Breast epithelium (tissue), 4 donors: ENCODE results near the gene CMSS1. TPM values are rescaled to one million over a fixed set of nuclear protein-coding genes. Genes with fewer than 3 reads are reported as not detected.

Experiments
- DNase-seq, 2 donors: peaks; one replicate each; pipeline ENCODE4 v3.0.0-alpha.2; 2019; ENCODE audit warnings: low spot score in 2 of 2
- H3K27ac ChIP-seq, 2 donors: fragments of 200-600 bp; sonication (generic) in 1 of 2; one replicate each; pipeline ENCODE4 v1.5.1; 2016 to 2019; ENCODE audit warnings: mild to moderate bottlenecking in 1 of 2
- H3K27me3 ChIP-seq, 2 donors: fragments of 200-600 bp; sonication (generic) in 1 of 2; one replicate each; pipeline versions ENCODE4 v1.5.1 to v1.6.0; 2017 to 2019; ENCODE audit warnings: control low read depth in 1 of 2, mild to moderate bottlenecking in 1 of 2
- H3K36me3 ChIP-seq: fragments of 200-600 bp; one replicate; pipeline ENCODE4 v1.5.1; 2019
- H3K4me1 ChIP-seq, 2 donors: fragments of 200-600 bp; sonication (generic); one replicate each; pipeline ENCODE4 v1.5.1; 2016 to 2019; ENCODE audit warnings: control low read depth in 1 of 2
- H3K4me3 ChIP-seq, 3 donors: fragments of 200-600 bp; sonication (generic); 1 replicate in 2 of 3; 2 replicates in 1 of 3; pipeline ENCODE4 v1.5.1; 2016 to 2019; ENCODE audit warnings: mild to moderate bottlenecking in 3 of 3, moderate library complexity in 2 of 3
- H3K9me3 ChIP-seq, 2 donors: fragments of 200-600 bp; sonication (generic) in 1 of 2; one replicate each; pipeline ENCODE4 v1.5.1; 2016 to 2019; ENCODE audit warnings: control low read depth in 1 of 2
- CTCF ChIP-seq, 3 donors: fragments of 450-650 bp; IDR thresholded peaks; one replicate each; pipeline ENCODE4 v1.5.1; 2016 to 2017; ENCODE audit warnings: antibody characterized with exemption in 3 of 3, mild to moderate bottlenecking in 3 of 3, moderate library complexity in 3 of 3
- POLR2A ChIP-seq: fragments of 450-650 bp; IDR thresholded peaks from one replicate; pipeline ENCODE4 v1.6.1; 2016; ENCODE audit warnings: antibody characterized with exemption, mild to moderate bottlenecking, moderate library complexity
- POLR2AphosphoS5 ChIP-seq, 3 donors: sonication (generic); formaldehyde crosslinking; IDR thresholded peaks; one replicate each; pipeline ENCODE4 v1.6.1; 2017; ENCODE audit warnings: antibody characterized with exemption in 3 of 3
- intact Hi-C: fragments of 100-400 bp; cut with DNase I; formaldehyde crosslinking; loops from one replicate; pipeline ENCODE4 v1.15.1; 2023; ENCODE audit warnings: low total_unique reads
- total RNA-seq, 3 donors: library from RNA; depleted of rRNA; stranded (reverse); fragments of >200 nt; gene quantifications; one replicate each; pipeline ENCODE4 v1.1.0, GENCODE V29; 2016

Gene CMSS1
- total RNA-seq, 3 donors from 2014 or later: 15.5 to 35.4 (median 16.1) TPM

- intact Hi-C loops: no loop called here
Measured at GRCh38 chr3:100086401-100086800, 268.7 kb downstream of the CMSS1 start.

GRCh38 chr3:100087198-100087597 lies 269.5 kb downstream of the CMSS1 start:
- Histone ChIP-seq H3K27ac (no peak overlapping the region), H3K36me3 (no peaks in the 10 kb centered on the region), H3K27me3 (no peaks in the 10 kb centered on the region), H3K9me3 (no peaks in the 10 kb centered on the region), H3K4me3 (no peak overlapping the region), H3K4me1 (no peaks in the 10 kb centered on the region)
- no peak for DNase-seq
- intact Hi-C loops: no loop called here
- TF ChIP-seq POLR2A (no peak), CTCF (IDR thresholded peaks at IDR 0.05) (no peak), POLR2AphosphoS5 (IDR thresholded peaks at IDR 0.05) (no peak)

More at GRCh38 chr3:100086401-100086800, 268.7 kb downstream of the CMSS1 start:
- no peaks in the 10 kb centered on the region for H3K4me1 ChIP-seq
- no peaks in the 10 kb centered on the region for H3K27me3 ChIP-seq
- H3K27ac ChIP-seq: no peak overlapping the region
- no peaks in the 10 kb centered on the region for H3K9me3 ChIP-seq
- DNase-seq: no peak
- TF ChIP-seq POLR2AphosphoS5 (IDR thresholded peaks at IDR 0.05): no peak
- TF ChIP-seq POLR2A: no peak
- no peak for TF ChIP-seq CTCF (IDR thresholded peaks at IDR 0.05)
- no peak overlapping the region for H3K4me3 ChIP-seq
- no peaks in the 10 kb centered on the region for H3K36me3 ChIP-seq

- H3K27ac ChIP-seq: no peak overlapping the region
- no peaks in the 10 kb centered on the region for H3K36me3 ChIP-seq
- intact Hi-C loops: no loop called here
- no peak overlapping the region for H3K4me3 ChIP-seq
- no peaks in the 10 kb centered on the region for H3K9me3 ChIP-seq
- TF ChIP-seq POLR2A: no peak
- TF ChIP-seq CTCF (IDR thresholded peaks at IDR 0.05): no peak
- TF ChIP-seq POLR2AphosphoS5 (IDR thresholded peaks at IDR 0.05): no peak
- H3K27me3 ChIP-seq: no peaks in the 10 kb centered on the region
- no peak for DNase-seq
- H3K4me1 ChIP-seq: no peaks in the 10 kb centered on the region
Measured at GRCh38 chr3:100088735-100089368, 271.2 kb downstream of the CMSS1 start.

GRCh38 chr3:100089812-100090668 lies 272.4 kb downstream of the CMSS1 start:
- no peaks in the 10 kb centered on the region for H3K27me3 ChIP-seq
- TF ChIP-seq POLR2A (no peak), CTCF (IDR thresholded peaks at IDR 0.05) (peak in 1 of 3 donors; percentile 23)
- no peak for DNase-seq
- no peaks in the 10 kb centered on the region for H3K4me1 ChIP-seq
- H3K4me3 ChIP-seq: no peak overlapping the region
- intact Hi-C loops: loop anchor here (10.0 kb wide), 1 partner anchor 85 kb away; no protein-coding TSS in a partner anchor
- H3K36me3 ChIP-seq: no peaks in the 10 kb centered on the region
- peak overlapping the region in 1 of 2 donors; percentile 50 for H3K27ac ChIP-seq
- H3K9me3 ChIP-seq: no peaks in the 10 kb centered on the region

GRCh38 chr3:100090669-100091005 lies 273.0 kb downstream of the CMSS1 start:
- intact Hi-C loops: loop anchor here (10.0 kb wide), 1 partner anchor 86 kb away; no protein-coding TSS in a partner anchor
- DNase-seq: no peak
- no peaks in the 10 kb centered on the region for H3K9me3 ChIP-seq
- H3K36me3 ChIP-seq: no peaks in the 10 kb centered on the region
- TF ChIP-seq POLR2A (no peak), POLR2AphosphoS5 (IDR thresholded peaks at IDR 0.05) (no peak), CTCF (IDR thresholded peaks at IDR 0.05) (no peak)
- no peak overlapping the region for H3K4me3 ChIP-seq
- no peaks in the 10 kb centered on the region for H3K4me1 ChIP-seq
- peak overlapping the region in 1 of 2 donors; percentile 13 for H3K27ac ChIP-seq
- no peaks in the 10 kb centered on the region for H3K27me3 ChIP-seq
